GM23248 (cell line): ENCODE data around the gene DYNLRB1. TPM values are rescaled to one million over a fixed set of nuclear protein-coding genes. Genes with fewer than 3 reads are reported as not detected.

Experiments used
- DNase-seq: peaks from one replicate; pipeline ENCODE4 v3.0.0-alpha.2; 2015
- H2AFZ ChIP-seq: fragments of 200-600 bp; sonication (generic); 2 replicates; pipeline ENCODE4 v1.6.1; 2016; ENCODE audit warnings: antibody characterized with exemption
- H3F3A ChIP-seq: fragments of 200-600 bp; sonication (generic); 2 replicates; pipeline ENCODE4 v1.6.1; 2016; ENCODE audit warnings: mild to moderate bottlenecking, antibody characterized with exemption, mixed run types; ENCODE audit not compliant: insufficient read depth
- H3K27ac ChIP-seq: fragments of 200-600 bp; sonication (generic); 2 replicates; pipeline ENCODE4 v1.5.1; 2016; ENCODE audit warnings: mild to moderate bottlenecking
- H3K27me3 ChIP-seq: fragments of 200-600 bp; sonication (generic); replicated peaks from 2 replicates; pipeline ENCODE4 v1.6.1; 2016; ENCODE audit warnings: mild to moderate bottlenecking; ENCODE audit not compliant: insufficient read depth
- H3K36me3 ChIP-seq: fragments of 200-600 bp; sonication (generic); 2 replicates; pipeline ENCODE4 v1.6.1; 2016; ENCODE audit warnings: low read depth, mild to moderate bottlenecking
- H3K4me1 ChIP-seq: fragments of 200-600 bp; sonication (generic); 2 replicates; pipeline ENCODE4 v1.6.1; 2016; ENCODE audit warnings: mild to moderate bottlenecking; ENCODE audit not compliant: insufficient read depth
- H3K4me2 ChIP-seq: fragments of 200-600 bp; sonication (generic); one replicate; pipeline ENCODE4 v1.6.1; 2016; ENCODE audit warnings: mild to moderate bottlenecking; ENCODE audit not compliant: unreplicated experiment
- H3K4me3 ChIP-seq: fragments of 200-600 bp; sonication (generic); 2 replicates; pipeline ENCODE4 v1.5.1; 2016; ENCODE audit warnings: mild to moderate bottlenecking
- H3K79me2 ChIP-seq: fragments of 200-600 bp; sonication (generic); 2 replicates; pipeline ENCODE4 v1.6.1; 2016; ENCODE audit warnings: mild to moderate bottlenecking; ENCODE audit not compliant: insufficient read depth
- H3K9ac ChIP-seq: fragments of 200-600 bp; sonication (generic); 2 replicates; pipeline ENCODE4 v1.6.1; 2016; ENCODE audit warnings: mild to moderate bottlenecking
- H3K9me2 ChIP-seq: fragments of 200-600 bp; sonication (generic); 2 replicates; pipeline ENCODE4 v1.6.1; 2016; ENCODE audit warnings: mixed run types, mild to moderate bottlenecking, moderate library complexity; ENCODE audit not compliant: insufficient read depth
- H3K9me3 ChIP-seq: fragments of 200-600 bp; sonication (generic); one replicate; pipeline ENCODE4 v1.6.1; 2017; ENCODE audit warnings: low read depth
- H4K20me1 ChIP-seq: fragments of 200-600 bp; sonication (generic); 2 replicates; pipeline ENCODE4 v1.6.0; 2016; ENCODE audit not compliant: insufficient read depth
- EZH2 ChIP-seq: fragments of 200-600 bp; sonication (generic); IDR thresholded peaks from 2 replicates; pipeline ENCODE4 v1.6.1; 2018; ENCODE audit warnings: antibody characterized with exemption, mild to moderate bottlenecking; ENCODE audit not compliant: insufficient read depth, poor library complexity, severe bottlenecking
- EZH2phosphoT487 ChIP-seq: fragments of 200-600 bp; sonication (generic); IDR thresholded peaks from 2 replicates; pipeline ENCODE4 v1.6.1; 2018; ENCODE audit warnings: antibody characterized with exemption, moderate library complexity, mild to moderate bottlenecking, low read depth; ENCODE audit not compliant: insufficient read depth
- WGBS, 2 experiments: methylation state at CpG; one replicate each; pipeline ENCODE4 v1.1.6; 2015 to 2017; ENCODE audit warnings: low lambda C conversion rate in 2 of 2, low coverage in 1 of 2; ENCODE audit errors: missing lambda C conversion rate in 2 of 2; 5-methylcytosine and 5-hydroxymethylcytosine counted together
- in situ Hi-C: fragments of 300-500 bp; cut with MboI; formaldehyde crosslinking; loops from 2 replicates; pipeline ENCODE4 v1.15.0; 2020
- polyA plus RNA-seq: library from polyadenylated mRNA; unstranded; fragments of >200 nt; fragmentation: Nextera tagmentation; extraction: Ambion mirVana; gene quantifications from 2 replicates; pipeline ENCODE4 v1.2.1, GENCODE V29; 2016
- total RNA-seq: library from RNA; depleted of rRNA; stranded (reverse); fragments of >200 nt; shearing (Covaris generic); gene quantifications from 2 replicates; pipeline ENCODE4 v1.2.3, GENCODE V29; 2014

The DYNLRB1 gene
- total and polyA plus RNA-seq, 2 experiments from 2014 or later: 100 to 279 TPM

DNA sequence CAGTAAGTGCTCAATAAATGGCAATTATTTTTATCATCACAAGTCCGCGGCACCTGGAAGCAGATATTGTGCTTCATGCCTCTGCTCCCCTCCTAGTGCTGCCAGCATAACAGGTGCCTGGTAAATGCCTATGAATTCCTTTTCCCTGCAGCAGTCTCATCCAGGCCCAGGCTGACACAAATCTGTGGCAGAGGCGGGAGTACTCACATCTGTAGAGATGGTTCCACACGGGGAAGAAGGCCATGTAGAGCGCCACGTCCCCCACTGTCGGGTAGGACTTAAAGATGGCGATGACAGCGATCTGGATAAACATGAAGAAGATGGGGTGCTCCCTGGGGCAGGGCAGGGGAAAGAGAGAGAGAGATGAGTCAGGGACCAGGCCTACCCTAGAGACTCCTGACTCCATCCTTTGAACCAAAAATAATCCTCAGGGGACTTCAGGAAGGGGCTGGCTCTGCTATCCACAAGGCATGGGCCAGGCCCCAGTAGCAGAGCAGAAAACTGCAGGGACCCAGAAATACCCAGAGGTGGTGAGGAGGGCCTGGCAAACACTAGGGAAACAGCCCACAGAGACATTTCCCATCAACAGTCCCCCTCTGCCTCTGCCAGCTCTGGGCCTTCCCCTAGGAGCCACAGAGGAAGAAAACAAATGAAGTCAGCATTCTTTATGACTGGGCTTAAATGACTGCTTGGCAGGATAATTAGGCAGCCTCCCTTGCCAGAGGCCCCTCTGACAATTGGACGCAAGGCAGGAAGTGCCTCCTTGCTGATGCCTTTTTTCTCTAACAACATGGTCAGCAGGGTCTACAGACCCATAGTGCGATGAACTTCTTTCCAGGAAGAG, 65.3 kb downstream of the DYNLRB1 start:
- no peaks in the 10 kb centered on the region for H3K27me3 ChIP-seq
- H3K4me3 ChIP-seq: no peak overlapping the region
- WGBS, 2 experiments: 73 to 74% methylated on average over 11 of the region's 11 CpGs
- H3K79me2 ChIP-seq: no peaks in the 10 kb centered on the region
- H3K4me2 ChIP-seq: peak overlapping the region; percentile 10
- H3K27ac ChIP-seq: peak overlapping the region; percentile 52
- peak; percentile 83 for DNase-seq
- H3K4me1 ChIP-seq: peaks cover 39% of the 10 kb centered on the region
- TF ChIP-seq EZH2phosphoT487 (no peak), EZH2 (no peak)
- no peaks in the 10 kb centered on the region for H3K36me3 ChIP-seq
- peak overlapping the region; percentile 14; the same call in 1 of the 2 replicates for H3K9ac ChIP-seq
- in situ Hi-C loops: no loop called here
- H3F3A ChIP-seq: peaks cover 7% of the 10 kb centered on the region
- H3K9me3 ChIP-seq: no peaks in the 10 kb centered on the region
- H4K20me1 ChIP-seq: no peaks in the 10 kb centered on the region
- no peaks in the 10 kb centered on the region for H3K9me2 ChIP-seq
- peak overlapping the region; percentile 21 for H2AFZ ChIP-seq

- Histone ChIP-seq H3K4me1 (peaks cover 39% of the 10 kb centered on the region), H3F3A (peaks cover 7% of the 10 kb centered on the region), H3K9ac (peak overlapping the region; percentile 14; the same call in 1 of the 2 replicates), H3K36me3 (no peaks in the 10 kb centered on the region), H2AFZ (peak overlapping the region; percentile 21), H3K9me3 (no peaks in the 10 kb centered on the region), H3K27me3 (no peaks in the 10 kb centered on the region), H3K27ac (peak overlapping the region; percentile 52), H3K4me2 (peak overlapping the region; percentile 10), H3K79me2 (no peaks in the 10 kb centered on the region), H3K4me3 (no peak overlapping the region), H3K9me2 (no peaks in the 10 kb centered on the region), H4K20me1 (no peaks in the 10 kb centered on the region)
- WGBS, 2 experiments: 69 to 78% methylated on average over 4 of the region's 4 CpGs
- DNase-seq: no peak
- TF ChIP-seq EZH2: no peak
- no peak for TF ChIP-seq EZH2phosphoT487
- in situ Hi-C loops: no loop called here
These were observed 66.0 kb downstream of the DYNLRB1 start for GRCh38 chr20:34582221-34582620.

GRCh38 chr20:34582911-34583310, 66.7 kb downstream of the DYNLRB1 start:
- Histone ChIP-seq H3F3A (peaks cover 7% of the 10 kb centered on the region), H3K36me3 (no peaks in the 10 kb centered on the region), H3K79me2 (no peaks in the 10 kb centered on the region), H3K4me2 (no peak overlapping the region), H3K27me3 (no peaks in the 10 kb centered on the region), H2AFZ (no peak overlapping the region), H3K9me2 (no peaks in the 10 kb centered on the region), H3K27ac (no peak overlapping the region), H3K9me3 (no peaks in the 10 kb centered on the region), H3K4me1 (peaks cover 39% of the 10 kb centered on the region), H4K20me1 (no peaks in the 10 kb centered on the region), H3K9ac (no peak overlapping the region), H3K4me3 (no peak overlapping the region)
- peak; percentile 33 for DNase-seq
- 79 to 87% methylated on average over 4 of the region's 4 CpGs for WGBS, 2 experiments
- TF ChIP-seq EZH2phosphoT487 (no peak), EZH2 (no peak)
- in situ Hi-C loops: no loop called here

GRCh38 chr20:34583544-34583943, 67.3 kb downstream of the DYNLRB1 start:
- H2AFZ ChIP-seq: no peak overlapping the region
- peaks cover 38% of the 10 kb centered on the region for H3K4me1 ChIP-seq
- H3K9me2 ChIP-seq: no peaks in the 10 kb centered on the region
- WGBS, 2 experiments: 53 to 58% methylated on average over 6 of the region's 6 CpGs
- peak; percentile 35 for DNase-seq
- no peak overlapping the region for H3K4me2 ChIP-seq
- H3F3A ChIP-seq: peaks cover 7% of the 10 kb centered on the region
- in situ Hi-C loops: no loop called here
- no peaks in the 10 kb centered on the region for H3K79me2 ChIP-seq
- H4K20me1 ChIP-seq: no peaks in the 10 kb centered on the region
- TF ChIP-seq EZH2 (no peak), EZH2phosphoT487 (no peak)
- H3K36me3 ChIP-seq: no peaks in the 10 kb centered on the region
- H3K27me3 ChIP-seq: no peaks in the 10 kb centered on the region
- no peak overlapping the region for H3K27ac ChIP-seq
- H3K9me3 ChIP-seq: no peaks in the 10 kb centered on the region
- H3K9ac ChIP-seq: no peak overlapping the region
- H3K4me3 ChIP-seq: no peak overlapping the region
